H1 (cell line): Measurements from ENCODE around the gene BIRC5. TPM values are rescaled to one million over a fixed set of nuclear protein-coding genes. Genes with fewer than 3 reads are reported as not detected.
A peak's percentile ranks its signal among the peaks of the same experiment; 100 is the strongest.

ENCODE experiments used
- CTCF ChIA-PET: fragments of 300-600 bp; sonication (Branson Sonifier 250); formaldehyde crosslinking; loops from one replicate; lab custom pipeline; 2021; ENCODE audit not compliant: partially characterized antibody; lab: Charles Lee
- POLR2A ChIA-PET: fragments of 300-600 bp; sonication (Branson Sonifier 250); formaldehyde crosslinking; loops from one replicate; lab custom pipeline; 2021; ENCODE audit warnings: inconsistent platforms; ENCODE audit not compliant: partially characterized antibody; lab: Charles Lee
- DNase-seq, 2 experiments: peaks; one replicate each; pipeline versions ENCODE4 v3.0.0 to v3.0.0-alpha.2; 2010 to 2022; ENCODE audit warnings: low spot score in 2 of 2, low read depth in 1 of 2, mixed read lengths in 1 of 2
- FAIRE-seq: peaks from 2 replicates; lab custom pipeline; 2011; peaks lifted over from hg19 to GRCh38; lab: Jason Lieb, UNC
- H2AFZ ChIP-seq: 2 replicates; pipeline ENCODE4 v1.8.1; 2012; ENCODE audit warnings: low read length, inconsistent platforms
- H2AK5ac ChIP-seq: 2 replicates; pipeline ENCODE4 v1.6.1; 2013; ENCODE audit warnings: low read depth, low read length
- H2BK120ac ChIP-seq: replicated peaks from 2 replicates; pipeline ENCODE3; 2013; ENCODE audit warnings: low read depth, low read length, inconsistent platforms
- H2BK12ac ChIP-seq: 2 replicates; pipeline ENCODE4 v1.6.1; 2013; ENCODE audit warnings: low read depth, low read length
- H2BK15ac ChIP-seq: 2 replicates; pipeline ENCODE4 v1.6.1; 2013; ENCODE audit warnings: low read length
- H2BK20ac ChIP-seq: 2 replicates; pipeline ENCODE4 v1.6.1; 2013; ENCODE audit warnings: low read length
- H2BK5ac ChIP-seq: 2 replicates; pipeline ENCODE4 v1.6.1; 2013; ENCODE audit warnings: low read depth, low read length
- H3K14ac ChIP-seq: 2 replicates; pipeline ENCODE4 v1.6.1; 2013; ENCODE audit warnings: inconsistent platforms; ENCODE audit not compliant: insufficient read length
- H3K18ac ChIP-seq: 2 replicates; pipeline ENCODE4 v1.6.1; 2013; ENCODE audit warnings: low read length; ENCODE audit errors: extremely low read depth
- H3K23ac ChIP-seq: 2 replicates; pipeline ENCODE4 v1.6.1; 2013; ENCODE audit warnings: inconsistent platforms; ENCODE audit not compliant: insufficient read length
- H3K23me2 ChIP-seq: 2 replicates; pipeline ENCODE4 v1.6.1; 2013; ENCODE audit warnings: low read depth, low read length
- H3K27ac ChIP-seq: 2 replicates; pipeline ENCODE4 v1.6.1; 2011; ENCODE audit warnings: low read depth, low read length, inconsistent platforms
- H3K27me3 ChIP-seq, 4 experiments: replicated peaks in 1 of 4; 1 replicate in 1 of 4; 2 replicates in 3 of 4; pipeline versions ENCODE4 v1.6.1 to v1.8.1; 2011 to 2013; ENCODE audit warnings: low read length in 3 of 4, mild to moderate bottlenecking in 3 of 4, inconsistent platforms in 2 of 4, mixed read lengths in 2 of 4, moderate library complexity in 1 of 4; ENCODE audit not compliant: control insufficient read depth in 3 of 4, insufficient read depth in 3 of 4; ENCODE audit errors: extremely low read depth in 1 of 4
- H3K36me3 ChIP-seq, 4 experiments: 2 replicates each; pipeline versions ENCODE4 v1.6.1 to v1.8.1; 2011 to 2013; ENCODE audit warnings: mild to moderate bottlenecking in 4 of 4, low read length in 3 of 4, moderate library complexity in 2 of 4, control low read depth in 1 of 4, inconsistent platforms in 1 of 4; ENCODE audit not compliant: insufficient read depth in 4 of 4, control insufficient read depth in 2 of 4
- H3K4ac ChIP-seq: replicated peaks from 2 replicates; pipeline ENCODE3; 2013; ENCODE audit warnings: low read length, low read depth, mixed read lengths, inconsistent platforms; ENCODE audit not compliant: insufficient read length
- H3K4me1 ChIP-seq, 4 experiments: replicated peaks in 1 of 4; 1 replicate in 1 of 4; 2 replicates in 3 of 4; pipeline versions ENCODE4 v1.6.1 to v1.8.1; 2011 to 2013; ENCODE audit warnings: low read length in 3 of 4, inconsistent platforms in 2 of 4, mixed read lengths in 1 of 4; ENCODE audit not compliant: insufficient read depth in 4 of 4, control insufficient read depth in 3 of 4
- H3K4me2 ChIP-seq, 2 experiments: 2 replicates each; pipeline versions ENCODE4 v1.6.1 to v1.8.1; 2011 to 2013; ENCODE audit warnings: low read depth in 2 of 2, low read length in 2 of 2, control low read depth in 1 of 2, inconsistent platforms in 1 of 2, mild to moderate bottlenecking in 1 of 2; ENCODE audit not compliant: insufficient read depth in 1 of 2
- H3K4me3 ChIP-seq, 4 experiments: fragments of 200-600, 300-600 bp in 1 of 4; sonication (generic), shearing (Covaris generic), sonication (Bioruptor Twin) in 1 of 4; 2 replicates each; pipeline versions ENCODE4 v1.5.1 to v1.8.1; 2011 to 2016; ENCODE audit warnings: low read length in 4 of 4, low read depth in 3 of 4, control low read depth in 2 of 4, inconsistent platforms in 2 of 4, mild to moderate bottlenecking in 2 of 4, mixed read lengths in 1 of 4, moderate library complexity in 1 of 4; ENCODE audit not compliant: insufficient read depth in 2 of 4; ENCODE audit errors: extremely low read depth in 1 of 4
- H3K56ac ChIP-seq: replicated peaks from 2 replicates; pipeline ENCODE3; 2013; ENCODE audit warnings: low read depth, mild to moderate bottlenecking, mixed read lengths, low read length, inconsistent platforms; ENCODE audit not compliant: insufficient read length
- H3K79me1 ChIP-seq: 2 replicates; pipeline ENCODE4 v1.6.1; 2013; ENCODE audit warnings: low read depth, low read length, control low read depth
- H3K79me2 ChIP-seq, 2 experiments: 2 replicates each; pipeline versions ENCODE4 v1.6.1 to v1.8.1; 2012 to 2013; ENCODE audit warnings: low read length in 2 of 2, mild to moderate bottlenecking in 2 of 2, inconsistent platforms in 1 of 2; ENCODE audit not compliant: insufficient read depth in 2 of 2, control insufficient read depth in 1 of 2
- H3K9ac ChIP-seq, 4 experiments: replicated peaks in 1 of 4; 1 replicate in 1 of 4; 2 replicates in 3 of 4; pipeline versions ENCODE4 v1.6.1 to v1.8.1; 2011 to 2013; ENCODE audit warnings: low read depth in 3 of 4, low read length in 3 of 4, control low read depth in 2 of 4, mild to moderate bottlenecking in 2 of 4, moderate library complexity in 2 of 4, inconsistent platforms in 1 of 4; ENCODE audit errors: extremely low read depth in 1 of 4
- H3K9me3 ChIP-seq, 2 experiments: 2 replicates each; pipeline versions ENCODE4 v1.6.1 to v1.8.1; 2012 to 2013; ENCODE audit warnings: mild to moderate bottlenecking in 2 of 2, moderate library complexity in 2 of 2, control low read depth in 1 of 2, inconsistent platforms in 1 of 2, low read depth in 1 of 2, low read length in 1 of 2, mixed read lengths in 1 of 2; ENCODE audit not compliant: insufficient read depth in 2 of 2
- H4K20me1 ChIP-seq, 2 experiments: replicated peaks in 1 of 2; 2 replicates each; pipeline versions ENCODE3 to v1.8.1; 2011 to 2013; ENCODE audit warnings: inconsistent platforms in 2 of 2, low read length in 2 of 2, mild to moderate bottlenecking in 1 of 2; ENCODE audit not compliant: insufficient read depth in 2 of 2, control insufficient read depth in 1 of 2
- H4K5ac ChIP-seq: 2 replicates; pipeline ENCODE4 v1.6.1; 2013; ENCODE audit warnings: low read length, low read depth, mixed read lengths, inconsistent platforms; ENCODE audit not compliant: insufficient read length
- H4K8ac ChIP-seq: 2 replicates; pipeline ENCODE4 v1.8.0; 2013; ENCODE audit warnings: mild to moderate bottlenecking, moderate library complexity, low read length, inconsistent platforms; ENCODE audit not compliant: insufficient read depth; ENCODE audit errors: extremely low read depth
- H4K91ac ChIP-seq: replicated peaks from 2 replicates; pipeline ENCODE3; 2013; ENCODE audit warnings: low read length, mixed read lengths, inconsistent platforms; ENCODE audit not compliant: insufficient read length
- CBX5 ChIP-seq: fragments of 300-800, 300-1000 bp; sonication (generic); IDR thresholded peaks from 2 replicates; pipeline ENCODE4 v1.7.1; 2016; ENCODE audit warnings: antibody characterized with exemption, low read length, low read depth
- HDAC6 ChIP-seq: IDR thresholded peaks from one replicate; pipeline ENCODE4 v1.7.1; 2012; ENCODE audit warnings: low read depth, mild to moderate bottlenecking, inconsistent platforms, low read length, moderate library complexity
- JUND ChIP-seq: IDR thresholded peaks from 2 replicates; pipeline ENCODE4 v1.6.1; 2011; ENCODE audit warnings: mild to moderate bottlenecking, improper control_type of control experiment, low read length
- NRF1 ChIP-seq: IDR thresholded peaks from 2 replicates; pipeline ENCODE4 v1.6.1; 2011; ENCODE audit warnings: mild to moderate bottlenecking, low read depth, low read length, improper control_type of control experiment
- PHF8 ChIP-seq: fragments of 200-600 bp; sonication (generic); conservative IDR thresholded peaks from 2 replicates; pipeline ENCODE4 v1.7.1; 2012; ENCODE audit warnings: low read depth, mild to moderate bottlenecking, inconsistent platforms, low read length, moderate library complexity
- SRF ChIP-seq: IDR thresholded peaks from 2 replicates; pipeline ENCODE4 v1.6.1; 2011; ENCODE audit warnings: mild to moderate bottlenecking, low read depth, low read length, moderate library complexity
- SUZ12 ChIP-seq: fragments of 200-600 bp; sonication (generic); IDR thresholded peaks from 2 replicates; pipeline ENCODE4 v1.6.1; 2012; ENCODE audit warnings: mild to moderate bottlenecking, inconsistent platforms, low read length, moderate library complexity, mixed read lengths
- WGBS, 2 experiments: shearing (Covaris generic) in 1 of 2; methylation state at CpG; one replicate each; pipeline versions ENCODE4 v1.1.6 to v1.1.7; 2013 to 2015; ENCODE audit warnings: low lambda C conversion rate in 2 of 2, mixed read lengths in 2 of 2, inconsistent platforms in 1 of 2, low coverage in 1 of 2, missing lambda C conversion rate in 1 of 2; ENCODE audit not compliant: insufficient replicate concordance in 2 of 2, insufficient coverage in 1 of 2, insufficient read length in 1 of 2; ENCODE audit errors: extremely low coverage in 1 of 2, missing lambda C conversion rate in 1 of 2; 5-methylcytosine and 5-hydroxymethylcytosine counted together
- polyA plus RNA-seq, 7 experiments: library from polyadenylated mRNA; depleted of rRNA in 3 of 7; stranded (reverse) in 5 of 7; unstranded in 2 of 7; fragments of >200 nt in 5 of 7; fragments of 200-250 nt in 2 of 7; gene quantifications; 1 replicate in 5 of 7; 2 replicates in 1 of 7; 4 replicates in 1 of 7; pipeline versions ENCODE4 v1.2.1 to v1.2.3, GENCODE V29; 2011 to 2013; ENCODE audit warnings: missing spikeins in 2 of 7, mixed read lengths in 2 of 7
- total RNA-seq: library from RNA; stranded (reverse); fragmentation: NEBNext Ultra II Directional; extraction: Animal tissue kit (Norgen Biotek cat#: 25700); gene quantifications from 2 replicates; pipeline ENCODE4 v1.2.1, GENCODE V29; 2021
- TF ChIP-seq, protein P1 (sequence below): IDR thresholded peaks from 2 replicates; pipeline ENCODE4 v1.6.1; 2012; ENCODE audit warnings: inconsistent platforms
- TF ChIP-seq, protein P2 (sequence below), 3 experiments: IDR thresholded peaks; 1 replicate in 2 of 3; 2 replicates in 1 of 3; pipeline versions ENCODE4 v1.5.1 to v1.6.1; 2011; ENCODE audit warnings: low read length in 3 of 3, mild to moderate bottlenecking in 3 of 3, inconsistent platforms in 2 of 3, low read depth in 1 of 3, moderate library complexity in 1 of 3; ENCODE audit not compliant: insufficient read depth in 1 of 3; ENCODE audit errors: control extremely low read depth in 1 of 3

The BIRC5 gene
- total and polyA plus RNA-seq, 2 of the 8 experiments (the other 6 are each of a cell fraction or from before 2014, with no cell fraction given): 42.2 to 108 TPM

GRCh38 chr17:78257810-78258322, 43.8 kb downstream of the BIRC5 start:
- Histone ChIP-seq H3K14ac (no peak overlapping the region), H2AFZ (no peak overlapping the region), H3K79me1 (no peaks in the 10 kb centered on the region), H3K4me2 (no peak overlapping the region), H4K91ac (peak overlapping the region; percentile 88), H3K4me3 (no peak overlapping the region), H3K4me1 (peaks cover 0 to 25% (median 20%) of the 10 kb centered on the region in 4 experiments; a peak in 6 of 7 replicates), H3K9ac (no peak overlapping the region), H3K23me2 (peaks cover 4% of the 10 kb centered on the region; the same call in 1 of the 2 replicates), H2BK12ac (peak overlapping the region; percentile 80; the same call in 1 of the 2 replicates), H4K20me1 (peaks cover 0 to 2% of the 10 kb centered on the region in 2 experiments), H2BK15ac (peak overlapping the region; percentile 75; the same call in 1 of the 2 replicates), H3K18ac (peak overlapping the region; percentile 83), H3K4ac (peak overlapping the region; percentile 32), H3K27ac (no peak overlapping the region), H3K36me3 (no peaks in the 10 kb centered on the region), H3K23ac (no peak overlapping the region), H3K27me3 (no peaks in the 10 kb centered on the region), H2BK120ac (no peak overlapping the region), H3K56ac (no peak overlapping the region), H2BK20ac (0 out of 2 replicates have a peak overlapping the region, but pooled peaks have one; percentile 72), H2AK5ac (peak overlapping the region; percentile 70; the same call in 1 of the 2 replicates), H2BK5ac (peak overlapping the region; percentile 56), H3K9me3 (no peaks in the 10 kb centered on the region), H4K5ac (no peak overlapping the region), H4K8ac (no peak overlapping the region; the same call in 1 of the 2 replicates), H3K79me2 (no peaks in the 10 kb centered on the region)
- TF ChIP-seq JUND (no peak), NRF1 (no peak), CBX5 (no peak), HDAC6 (no peak), SRF (no peak), SUZ12 (no peak), PHF8 (no peak)
- TF ChIP-seq, protein P1, sequence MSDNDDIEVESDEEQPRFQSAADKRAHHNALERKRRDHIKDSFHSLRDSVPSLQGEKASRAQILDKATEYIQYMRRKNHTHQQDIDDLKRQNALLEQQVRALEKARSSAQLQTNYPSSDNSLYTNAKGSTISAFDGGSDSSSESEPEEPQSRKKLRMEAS: no peak
- TF ChIP-seq, protein P2, sequence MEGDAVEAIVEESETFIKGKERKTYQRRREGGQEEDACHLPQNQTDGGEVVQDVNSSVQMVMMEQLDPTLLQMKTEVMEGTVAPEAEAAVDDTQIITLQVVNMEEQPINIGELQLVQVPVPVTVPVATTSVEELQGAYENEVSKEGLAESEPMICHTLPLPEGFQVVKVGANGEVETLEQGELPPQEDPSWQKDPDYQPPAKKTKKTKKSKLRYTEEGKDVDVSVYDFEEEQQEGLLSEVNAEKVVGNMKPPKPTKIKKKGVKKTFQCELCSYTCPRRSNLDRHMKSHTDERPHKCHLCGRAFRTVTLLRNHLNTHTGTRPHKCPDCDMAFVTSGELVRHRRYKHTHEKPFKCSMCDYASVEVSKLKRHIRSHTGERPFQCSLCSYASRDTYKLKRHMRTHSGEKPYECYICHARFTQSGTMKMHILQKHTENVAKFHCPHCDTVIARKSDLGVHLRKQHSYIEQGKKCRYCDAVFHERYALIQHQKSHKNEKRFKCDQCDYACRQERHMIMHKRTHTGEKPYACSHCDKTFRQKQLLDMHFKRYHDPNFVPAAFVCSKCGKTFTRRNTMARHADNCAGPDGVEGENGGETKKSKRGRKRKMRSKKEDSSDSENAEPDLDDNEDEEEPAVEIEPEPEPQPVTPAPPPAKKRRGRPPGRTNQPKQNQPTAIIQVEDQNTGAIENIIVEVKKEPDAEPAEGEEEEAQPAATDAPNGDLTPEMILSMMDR (IDR thresholded peaks at IDR 0.05; ENCODE audit: control extremely low read depth in 1 of 3, insufficient read depth in 1 of 3, low read depth in 1 of 3, low read length in 3 of 3): no peak
- ChIA-PET POLR2A (interaction anchor here (1.6 to 4.0 kb wide), 2 partner anchors 12 to 71 kb away, joined by 5 to 23 read pairs; partner anchors contain the start of genes AFMID and TK1), CTCF (interaction anchor here (0.8 to 1.7 kb wide), 3 partner anchors 9 to 165 kb away, joined by 3 to 6 read pairs (median 3); no protein-coding TSS in a partner anchor)
- DNase-seq (no peak), FAIRE-seq (no peak)
- 71% methylated on average over 16 of the region's 16 CpGs; no CpG with 5 or more reads in 1 of the 2 experiments for WGBS, 2 experiments
